ENCODE results near the gene TPCN2.
A peak's percentile ranks its signal among the peaks of the same experiment; 100 is the strongest.

Gene TPCN2

DNA sequence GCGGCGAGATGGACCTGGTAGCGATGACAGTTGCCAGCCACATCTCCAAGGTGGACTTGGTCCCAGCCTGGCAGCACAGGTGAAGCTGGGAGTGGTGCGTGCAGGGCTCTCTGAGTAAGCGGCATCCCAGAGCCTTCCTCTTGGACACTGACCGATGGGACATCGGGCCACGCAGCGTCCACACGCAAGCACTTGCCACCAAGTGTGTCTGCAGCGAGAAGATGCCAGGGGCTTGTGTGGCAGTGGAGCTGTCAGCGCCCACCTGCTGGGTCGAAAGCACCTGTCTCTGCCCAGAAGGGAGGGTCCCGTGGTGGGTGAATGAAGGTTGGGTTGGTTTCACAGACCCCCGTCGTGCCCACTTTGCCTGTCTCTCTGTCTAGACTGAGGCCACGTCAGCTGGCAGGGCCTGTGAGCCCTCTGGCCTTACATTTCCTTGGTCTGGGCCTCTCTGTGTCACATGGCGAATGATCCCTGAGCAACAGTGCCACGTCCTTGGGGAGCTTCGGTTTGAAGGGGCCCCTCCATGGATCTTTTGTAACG lies 56.2 kb downstream of the TPCN2 start:
- DNase-seq (ENCODE audit: insufficient read length): no peak
- no peak for TF ChIP-seq TAF1 (IDR thresholded peaks at IDR 0.05; ENCODE audit: borderline replicate concordance, low read depth, low read length)
- no peak for TF ChIP-seq POLR2AphosphoS5 (IDR thresholded peaks at IDR 0.05; ENCODE audit: low read depth, low read length)
- no peak for TF ChIP-seq POLR2A (IDR thresholded peaks at IDR 0.05; ENCODE audit: low read depth, low read length)
- no peak for FAIRE-seq

DNA sequence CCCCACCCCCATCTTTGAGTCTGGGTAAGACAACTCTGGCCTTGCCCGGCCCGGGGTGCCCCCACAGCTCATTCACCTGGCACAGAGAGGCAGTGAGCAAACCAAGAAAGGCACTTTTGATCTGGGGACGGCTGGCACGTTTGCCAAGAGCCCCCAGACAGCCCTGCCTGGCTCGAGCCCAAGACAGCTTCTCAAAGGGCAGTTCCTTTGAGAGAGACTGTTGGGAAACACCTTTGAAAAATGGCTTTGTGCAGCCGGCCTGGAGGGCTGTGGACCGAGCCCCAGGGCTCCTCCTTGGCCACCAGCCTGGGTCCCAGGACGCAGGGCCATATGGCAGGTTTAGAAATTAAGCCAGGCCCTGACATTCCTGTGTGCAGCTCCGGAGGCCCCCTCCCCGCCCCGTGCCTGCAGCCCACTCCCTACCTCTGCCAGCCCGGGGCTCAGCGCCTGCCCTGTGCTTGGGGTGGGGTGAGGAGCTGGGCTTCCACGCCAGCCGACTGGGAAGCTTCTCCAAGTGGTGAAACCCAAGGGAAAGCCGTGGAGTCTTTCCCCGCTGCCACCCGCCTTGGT lies 56.8 kb downstream of the TPCN2 start:
- TF ChIP-seq TAF1 (IDR thresholded peaks at IDR 0.05; ENCODE audit: borderline replicate concordance, low read depth, low read length) (no peak), POLR2AphosphoS5 (IDR thresholded peaks at IDR 0.05; ENCODE audit: low read depth, low read length) (no peak), POLR2A (IDR thresholded peaks at IDR 0.05; ENCODE audit: low read depth, low read length) (no peak)
- FAIRE-seq: no peak
- DNase-seq (ENCODE audit: insufficient read length): no peak

DNA sequence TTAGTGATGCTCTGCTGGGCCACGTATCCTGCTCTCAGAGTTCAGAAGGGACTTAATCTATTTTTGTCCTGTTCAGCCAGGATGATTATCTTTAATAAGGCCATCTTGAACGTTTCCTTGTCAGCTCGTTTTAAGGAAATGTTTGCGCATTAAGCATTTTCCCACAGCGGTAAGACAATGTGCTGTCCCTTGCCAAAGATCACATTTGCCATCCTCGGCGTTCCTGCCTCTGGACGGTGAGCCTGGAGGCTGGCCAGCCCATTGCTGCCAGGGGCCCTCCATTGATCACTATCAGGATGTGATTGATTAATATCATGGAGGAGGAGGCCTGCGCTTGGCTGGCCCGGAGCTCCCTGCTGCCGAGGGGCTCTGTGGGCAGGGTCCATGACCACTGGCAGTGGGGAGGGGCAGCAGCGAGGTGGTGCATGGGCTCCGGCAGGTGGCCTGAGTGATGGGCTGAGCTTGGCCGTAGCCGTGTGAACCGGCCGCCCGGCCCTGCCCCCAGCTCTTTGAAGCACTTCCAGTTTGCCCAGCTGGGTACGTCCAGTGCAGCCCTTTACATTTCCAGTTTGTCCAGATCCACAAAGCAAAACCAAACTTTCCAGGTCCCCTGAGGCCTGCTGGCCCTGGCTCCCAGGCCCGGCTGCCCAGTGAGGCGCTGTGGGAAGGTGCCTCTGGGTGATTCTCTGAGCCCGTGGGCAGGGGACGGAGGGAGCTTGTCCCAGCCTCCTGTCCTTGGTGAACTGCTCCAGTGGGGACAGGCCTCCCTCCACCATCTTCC lies 57.5 kb downstream of the TPCN2 start:
- DNase-seq (ENCODE audit: insufficient read length) (no peak), FAIRE-seq (no peak)
- TF ChIP-seq TAF1 (IDR thresholded peaks at IDR 0.05; ENCODE audit: borderline replicate concordance, low read depth, low read length) (no peak), POLR2AphosphoS5 (IDR thresholded peaks at IDR 0.05; ENCODE audit: low read depth, low read length) (no peak), POLR2A (IDR thresholded peaks at IDR 0.05; ENCODE audit: low read depth, low read length) (no peak)

DNA sequence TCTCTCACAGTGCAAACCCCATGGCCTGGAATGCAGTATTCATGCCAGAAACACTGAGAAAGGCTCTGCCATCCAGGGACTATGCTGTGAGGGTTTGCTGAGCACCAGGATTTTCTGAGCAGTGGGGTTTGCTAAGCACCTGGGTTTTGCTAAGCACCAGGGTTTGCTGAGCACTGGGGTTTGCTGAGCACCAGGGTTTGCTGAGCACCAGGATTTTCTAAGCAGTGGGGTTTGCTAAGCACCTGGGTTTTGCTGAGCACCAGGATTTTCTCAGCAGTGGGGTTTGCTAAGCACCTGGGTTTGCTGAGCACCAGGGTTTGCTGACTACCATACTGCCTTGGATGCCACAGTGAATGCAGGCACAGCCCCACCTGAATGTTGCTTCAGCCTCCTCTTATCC lies 58.7 kb downstream of the TPCN2 start:
- FAIRE-seq (no peak), DNase-seq (ENCODE audit: insufficient read length) (no peak)
- TF ChIP-seq POLR2A (IDR thresholded peaks at IDR 0.05; ENCODE audit: low read depth, low read length) (no peak), POLR2AphosphoS5 (IDR thresholded peaks at IDR 0.05; ENCODE audit: low read depth, low read length) (no peak), TAF1 (IDR thresholded peaks at IDR 0.05; ENCODE audit: borderline replicate concordance, low read depth, low read length) (no peak)

DNA sequence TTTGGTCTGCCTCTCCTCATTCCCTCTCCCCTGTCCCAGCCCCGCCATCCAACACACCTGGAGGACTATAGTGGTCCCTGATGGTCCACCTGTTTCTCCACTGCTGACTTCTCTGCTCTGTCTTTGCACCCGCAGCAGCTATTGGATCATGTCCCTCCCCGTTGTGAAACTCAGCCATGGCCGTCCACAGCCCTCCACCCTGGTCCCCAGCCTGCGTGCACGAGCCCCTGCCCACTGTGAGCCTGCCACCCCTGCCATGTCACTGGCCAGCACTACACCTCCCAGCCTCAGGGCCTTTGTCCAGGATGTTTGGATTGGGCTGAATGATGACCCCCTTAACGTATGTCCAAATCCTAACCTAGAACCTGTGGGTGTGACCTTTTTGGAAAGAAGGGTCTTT lies 59.3 kb downstream of the TPCN2 start:
- FAIRE-seq: no peak
- TF ChIP-seq POLR2AphosphoS5 (IDR thresholded peaks at IDR 0.05; ENCODE audit: low read depth, low read length) (no peak), POLR2A (IDR thresholded peaks at IDR 0.05; ENCODE audit: low read depth, low read length) (no peak), TAF1 (IDR thresholded peaks at IDR 0.05; ENCODE audit: borderline replicate concordance, low read depth, low read length) (no peak)
- DNase-seq (ENCODE audit: insufficient read length): no peak

DNA sequence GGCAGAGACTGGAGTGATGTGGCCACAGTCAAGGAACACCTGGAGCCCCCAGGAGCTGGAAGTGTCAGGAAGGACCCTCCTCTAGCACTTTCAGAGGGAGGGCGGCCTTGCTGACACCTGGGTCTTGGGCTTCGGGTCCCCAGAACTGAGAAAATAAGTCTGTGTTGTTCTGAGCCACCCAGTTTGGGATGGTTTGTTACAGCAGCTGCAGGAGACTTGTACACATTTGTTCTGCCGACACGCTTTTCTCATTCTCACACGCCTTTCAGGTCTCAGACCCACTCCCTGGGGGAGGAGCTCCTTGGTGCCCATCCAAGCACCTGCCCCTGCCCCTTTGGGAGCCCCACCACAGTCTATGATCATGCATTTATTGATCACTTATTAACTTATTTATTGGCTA lies 59.8 kb downstream of the TPCN2 start:
- no peak for FAIRE-seq
- TF ChIP-seq TAF1 (IDR thresholded peaks at IDR 0.05; ENCODE audit: borderline replicate concordance, low read depth, low read length) (no peak), POLR2AphosphoS5 (IDR thresholded peaks at IDR 0.05; ENCODE audit: low read depth, low read length) (no peak), POLR2A (IDR thresholded peaks at IDR 0.05; ENCODE audit: low read depth, low read length) (no peak)
- DNase-seq (ENCODE audit: insufficient read length): no peak

DNA sequence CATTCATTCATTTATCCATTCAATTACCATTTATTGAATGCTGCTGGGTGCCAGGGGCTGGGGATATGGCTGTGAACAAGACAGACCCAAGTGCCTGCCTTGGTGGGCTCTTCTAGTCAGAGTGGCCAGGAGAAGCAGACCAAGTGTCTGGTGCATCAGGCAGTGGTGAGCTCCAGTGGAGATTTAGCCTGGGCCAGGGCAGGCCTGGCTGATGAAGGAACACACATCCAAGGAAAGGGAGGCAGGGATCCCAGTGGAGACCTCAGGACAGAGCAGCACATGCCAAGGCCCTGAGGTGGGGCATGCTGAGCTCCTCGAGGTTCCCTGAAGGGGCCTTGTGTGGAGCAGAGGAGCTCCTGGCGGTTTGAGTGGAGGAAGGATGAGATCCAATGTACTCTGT lies 60.4 kb downstream of the TPCN2 start:
- TF ChIP-seq POLR2A (IDR thresholded peaks at IDR 0.05; ENCODE audit: low read depth, low read length) (no peak), POLR2AphosphoS5 (IDR thresholded peaks at IDR 0.05; ENCODE audit: low read depth, low read length) (no peak)
- FAIRE-seq: no peak

DNA sequence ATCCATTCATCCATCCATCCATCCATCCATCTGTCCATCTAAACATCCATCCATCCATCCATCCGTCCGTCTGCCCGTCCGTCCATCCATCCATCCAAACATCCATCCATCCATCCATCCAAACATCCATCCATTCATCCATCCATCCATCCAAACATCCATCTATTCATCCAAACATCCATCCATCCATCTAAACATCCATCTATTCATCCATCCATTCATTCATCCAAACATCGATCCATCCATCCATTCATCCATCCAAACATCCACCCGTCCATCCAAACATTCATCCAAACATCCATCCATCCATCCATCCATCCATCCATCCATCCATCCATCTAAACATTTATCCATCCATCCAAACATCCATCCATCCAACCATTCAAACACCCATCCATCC lies 61.7 kb downstream of the TPCN2 start:
- FAIRE-seq (peak; percentile 73), DNase-seq (ENCODE audit: insufficient read length) (no peak)
- no peak for TF ChIP-seq POLR2A (IDR thresholded peaks at IDR 0.05; ENCODE audit: low read depth, low read length)
- no peak for TF ChIP-seq POLR2AphosphoS5 (IDR thresholded peaks at IDR 0.05; ENCODE audit: low read depth, low read length)
- TF ChIP-seq TAF1 (IDR thresholded peaks at IDR 0.05; ENCODE audit: borderline replicate concordance, low read depth, low read length): no peak

More for the DNA sequence above, 60.4 kb downstream of the TPCN2 start:
- no peak for DNase-seq (ENCODE audit: insufficient read length)

DNA sequence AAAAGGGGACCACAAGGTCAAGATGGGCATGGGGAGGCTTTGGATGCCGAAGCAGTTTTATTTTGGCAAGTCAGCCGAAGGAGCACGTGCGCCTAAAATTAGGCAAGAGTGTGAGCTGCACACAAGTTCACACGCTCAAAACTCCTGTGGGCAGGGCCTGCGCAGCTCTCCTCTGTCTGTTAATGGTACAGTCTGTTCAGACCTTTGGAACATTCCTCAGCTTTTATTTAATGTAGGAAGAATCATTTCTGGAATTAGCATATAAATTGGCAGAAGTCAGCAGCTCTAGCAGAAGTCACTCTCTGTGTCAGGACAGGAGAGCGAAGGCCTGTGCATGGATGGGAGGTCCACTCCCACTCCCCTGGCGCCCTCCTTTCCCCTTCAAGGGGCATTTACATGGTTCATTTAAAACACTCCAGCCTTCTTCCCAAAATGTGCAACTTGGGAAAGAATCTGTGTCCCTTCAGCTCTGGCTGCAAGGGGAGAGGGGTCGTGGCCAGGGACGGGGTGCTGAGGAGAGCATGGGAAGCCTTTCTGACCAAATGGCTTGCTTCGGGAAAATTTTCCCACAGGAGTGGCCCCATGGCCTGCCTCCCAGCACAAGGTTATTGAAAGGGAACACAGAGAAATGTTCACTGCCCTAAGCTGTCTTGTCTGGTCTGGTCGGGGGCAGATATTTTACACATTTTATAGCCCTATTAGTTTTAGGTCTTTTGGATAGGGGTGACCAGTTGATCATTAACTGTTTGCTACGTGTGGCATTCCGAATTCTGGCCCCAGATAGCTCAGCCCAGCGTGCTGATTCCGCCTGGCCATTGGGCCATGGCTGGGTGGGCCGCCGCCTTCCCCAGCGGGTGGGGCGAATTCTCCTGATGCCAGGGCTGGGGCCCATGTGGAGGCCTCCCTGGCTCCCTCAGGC lies 63.2 kb downstream of the TPCN2 start:
- no peak for FAIRE-seq
- DNase-seq (ENCODE audit: insufficient read length): no peak

DNA sequence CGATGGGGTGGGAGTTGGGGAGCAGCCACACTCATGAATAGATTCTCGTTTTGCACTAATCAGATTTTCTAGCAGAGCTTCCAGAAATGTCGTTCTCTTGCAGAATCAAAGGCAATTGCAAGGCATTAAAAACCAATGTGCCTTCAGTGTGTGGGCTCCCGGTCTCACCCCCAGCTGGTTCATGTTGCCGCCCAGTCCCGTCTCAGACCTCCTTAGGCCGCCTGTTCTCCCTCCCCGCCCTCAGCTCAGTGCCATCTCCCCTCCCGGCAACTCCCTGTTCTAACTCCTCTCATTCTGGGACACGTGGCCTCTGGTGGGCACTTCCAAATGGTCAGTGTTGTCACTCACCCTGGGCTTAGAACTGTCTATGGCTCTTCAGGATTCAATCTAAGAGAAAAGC lies 64.5 kb downstream of the TPCN2 start:
- TF ChIP-seq POLR2A (IDR thresholded peaks at IDR 0.05; ENCODE audit: low read depth, low read length) (no peak), TAF1 (IDR thresholded peaks at IDR 0.05; ENCODE audit: borderline replicate concordance, low read depth, low read length) (no peak), POLR2AphosphoS5 (IDR thresholded peaks at IDR 0.05; ENCODE audit: low read depth, low read length) (no peak)
- DNase-seq (ENCODE audit: insufficient read length) (no peak), FAIRE-seq (no peak)

More for the DNA sequence above, 63.2 kb downstream of the TPCN2 start:
- TF ChIP-seq POLR2AphosphoS5 (IDR thresholded peaks at IDR 0.05; ENCODE audit: low read depth, low read length) (no peak), TAF1 (IDR thresholded peaks at IDR 0.05; ENCODE audit: borderline replicate concordance, low read depth, low read length) (no peak), POLR2A (IDR thresholded peaks at IDR 0.05; ENCODE audit: low read depth, low read length) (no peak)

DNA sequence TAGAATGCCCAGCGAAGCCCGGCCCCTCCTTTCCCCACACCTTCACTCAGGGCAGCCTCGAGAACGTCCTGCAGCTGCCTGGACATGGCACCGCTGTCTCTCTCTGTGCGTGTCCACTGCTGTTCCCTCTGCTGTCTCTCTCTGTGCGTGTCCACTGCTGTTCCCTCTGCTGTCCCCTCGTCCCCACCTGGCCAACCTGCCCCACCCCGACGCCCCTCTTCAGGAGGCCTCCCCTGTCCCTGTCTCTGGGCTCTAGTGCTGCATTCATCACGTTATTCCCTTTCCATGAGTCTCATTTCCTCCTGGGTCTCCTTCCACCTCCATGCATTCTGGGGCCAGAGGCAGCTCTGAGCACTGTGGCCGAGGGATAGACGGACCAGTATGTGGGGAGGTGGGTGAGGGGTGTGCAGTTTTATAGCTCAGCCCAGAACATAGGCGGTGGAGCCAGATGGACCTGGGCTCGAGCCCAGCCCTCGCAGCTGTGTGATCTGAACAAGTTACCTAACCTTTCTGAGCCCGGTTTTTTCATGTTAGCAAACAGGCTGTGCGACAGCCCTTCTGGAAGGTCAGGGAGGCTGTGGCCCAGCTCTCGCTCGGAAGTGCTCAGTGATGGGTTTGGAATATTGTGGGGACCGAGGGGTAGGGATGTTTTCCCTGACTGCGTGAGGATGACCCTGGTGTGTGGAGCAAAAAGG lies 65.1 kb downstream of the TPCN2 start:
- DNase-seq (ENCODE audit: insufficient read length): no peak
- no peak for FAIRE-seq
- no peak for TF ChIP-seq POLR2AphosphoS5 (IDR thresholded peaks at IDR 0.05; ENCODE audit: low read depth, low read length)
- no peak for TF ChIP-seq POLR2A (IDR thresholded peaks at IDR 0.05; ENCODE audit: low read depth, low read length)
